Measurements from ENCODE around the gene TEDC2. TPM values are rescaled to one million over a fixed set of nuclear protein-coding genes. Genes with fewer than 3 reads are reported as not detected.

TEDC2 gene
- total and polyA plus RNA-seq, 2 experiments from 2014 or later: 6.2 to 7.1 TPM

- H3K9me2 ChIP-seq (replicated peaks; ENCODE audit: insufficient read depth): no peaks in the 10 kb centered on the region
- H3K4me3 ChIP-seq: no peak overlapping the region
- H4K20me1 ChIP-seq (ENCODE audit: insufficient read depth, poor library complexity, severe bottlenecking): no peaks in the 10 kb centered on the region
- no peak for DNase-seq (ENCODE audit: low spot score)
- H3K9me3 ChIP-seq (ENCODE audit: low read depth): no peaks in the 10 kb centered on the region
- peak overlapping the region; percentile 98 for H3K4me2 ChIP-seq
- TF ChIP-seq CTCF (IDR thresholded peaks at IDR 0.05; ENCODE audit: poor library complexity) (no peak), EZH2 (IDR thresholded peaks at IDR 0.05; ENCODE audit: borderline replicate concordance) (no peak), EZH2phosphoT487 (IDR thresholded peaks at IDR 0.05; ENCODE audit: low read depth, severe bottlenecking, unreplicated experiment) (no peak)
- peaks cover 58% of the 10 kb centered on the region for H3K4me1 ChIP-seq (ENCODE audit: insufficient read depth)
- H3K27me3 ChIP-seq: peaks cover 8% of the 10 kb centered on the region
- H3K27ac ChIP-seq: peak overlapping the region; percentile 93
- H2AFZ ChIP-seq: no peak overlapping the region
- 79% methylated on average over 16 of the region's 16 CpGs for WGBS (ENCODE audit: low lambda C conversion rate, missing lambda C conversion rate)
- no peaks in the 10 kb centered on the region for H3K36me3 ChIP-seq (replicated peaks; ENCODE audit: insufficient read depth, low read depth)
- peaks cover 5% of the 10 kb centered on the region for H3K79me2 ChIP-seq
Observed at GRCh38 chr16:2469399-2470233, 9.7 kb downstream of the TEDC2 start.

GRCh38 chr16:2470234-2470601 is 10.3 kb downstream of the TEDC2 start:
- TF ChIP-seq EZH2 (IDR thresholded peaks at IDR 0.05; ENCODE audit: borderline replicate concordance): no peak
- TF ChIP-seq CTCF (IDR thresholded peaks at IDR 0.05; ENCODE audit: poor library complexity): no peak
- TF ChIP-seq EZH2phosphoT487 (IDR thresholded peaks at IDR 0.05; ENCODE audit: low read depth, severe bottlenecking, unreplicated experiment): no peak
- peaks cover 58% of the 10 kb centered on the region for H3K4me1 ChIP-seq (ENCODE audit: insufficient read depth)

GRCh38 chr16:2470603-2471015 is 10.7 kb downstream of the TEDC2 start:
- Histone ChIP-seq H3K4me3 (no peak overlapping the region), H3K27me3 (peaks cover 8% of the 10 kb centered on the region), H3K4me2 (peak overlapping the region; percentile 98), H3K4me1 (ENCODE audit: insufficient read depth) (peaks cover 58% of the 10 kb centered on the region), H3K36me3 (replicated peaks; ENCODE audit: insufficient read depth, low read depth) (no peaks in the 10 kb centered on the region), H3K9me3 (ENCODE audit: low read depth) (no peaks in the 10 kb centered on the region), H3K79me2 (peaks cover 9% of the 10 kb centered on the region), H4K20me1 (ENCODE audit: insufficient read depth, poor library complexity, severe bottlenecking) (no peaks in the 10 kb centered on the region), H3K27ac (peak overlapping the region; percentile 93), H3K9me2 (replicated peaks; ENCODE audit: insufficient read depth) (no peaks in the 10 kb centered on the region), H2AFZ (no peak overlapping the region)
- whole genome bisulfite sequencing (ENCODE audit: low lambda C conversion rate, missing lambda C conversion rate): 37% methylated on average over 8 of the region's 9 CpGs
- TF ChIP-seq EZH2 (IDR thresholded peaks at IDR 0.05; ENCODE audit: borderline replicate concordance) (no peak), CTCF (IDR thresholded peaks at IDR 0.05; ENCODE audit: poor library complexity) (no peak), EZH2phosphoT487 (IDR thresholded peaks at IDR 0.05; ENCODE audit: low read depth, severe bottlenecking, unreplicated experiment) (no peak)
- no peak for DNase-seq (ENCODE audit: low spot score)

More at GRCh38 chr16:2470234-2470601, 10.3 kb downstream of the TEDC2 start:
- H3K27ac ChIP-seq: peak overlapping the region; percentile 93
- no peak overlapping the region for H3K4me2 ChIP-seq
- 97% methylated on average over 3 of the region's 7 CpGs for WGBS (ENCODE audit: low lambda C conversion rate, missing lambda C conversion rate)
- no peak overlapping the region for H3K4me3 ChIP-seq
- peaks cover 5% of the 10 kb centered on the region for H3K79me2 ChIP-seq
- no peaks in the 10 kb centered on the region for H3K36me3 ChIP-seq (replicated peaks; ENCODE audit: insufficient read depth, low read depth)
- H2AFZ ChIP-seq: no peak overlapping the region
- no peaks in the 10 kb centered on the region for H4K20me1 ChIP-seq (ENCODE audit: insufficient read depth, poor library complexity, severe bottlenecking)
- no peaks in the 10 kb centered on the region for H3K9me2 ChIP-seq (replicated peaks; ENCODE audit: insufficient read depth)
- H3K9me3 ChIP-seq (ENCODE audit: low read depth): no peaks in the 10 kb centered on the region
- H3K27me3 ChIP-seq: peaks cover 8% of the 10 kb centered on the region
- no peak for DNase-seq (ENCODE audit: low spot score)

All from hepatocyte (in vitro differentiated cells).